GM18868 (cell line): Measurements from ENCODE around the gene PNMA8B.
"Not testable (repeated sequence)": the region's sequence is repeated elsewhere in the genome, so short reads cannot be mapped to it uniquely, and the experiment has no call there.

Source experiments
- ATAC-seq: cut with Tn5 transposase; IDR thresholded peaks from one replicate; pipeline ENCODE4 v1.9.1; 2021; ENCODE audit warnings: mild to moderate bottlenecking, moderate library complexity; ENCODE audit not compliant: unreplicated experiment

PNMA8B gene

GRCh38 chr19:46495786-46496099 is at the start of gene PNMA8B:
TSS of gene PNMA8B (minus strand) at chr19:46495867. CDS start at chr19:46495465, 402 bp downstream.
- ATAC-seq: no peak

GRCh38 chr19:46544651-46545050 is 49.0 kb upstream of the PNMA8B start:
- no peak for ATAC-seq

GRCh38 chr19:46542428-46543230 is 47.0 kb upstream of the PNMA8B start:
- no peak for ATAC-seq

- ATAC-seq: no peak
These were observed 41.8 kb upstream of the PNMA8B start for GRCh38 chr19:46537136-46538097.

- no peak for ATAC-seq
These were observed 40.7 kb upstream of the PNMA8B start for GRCh38 chr19:46536391-46536790.

- ATAC-seq: no peak
These were observed 38.0 kb upstream of the PNMA8B start for GRCh38 chr19:46533621-46534081.

GRCh38 chr19:46533078-46533620 is 37.5 kb upstream of the PNMA8B start:
- ATAC-seq: no peak

- no peak for ATAC-seq
These were observed 35.0 kb upstream of the PNMA8B start for GRCh38 chr19:46530636-46531035.

- no peak for ATAC-seq
These were observed 34.2 kb upstream of the PNMA8B start for GRCh38 chr19:46529622-46530451.

GRCh38 chr19:46528601-46529590 is 33.2 kb upstream of the PNMA8B start:
- no peak for ATAC-seq

- ATAC-seq: not testable (repeated sequence)
These were observed 31.1 kb upstream of the PNMA8B start for GRCh38 chr19:46526801-46527200.

- no peak for ATAC-seq
These were observed 28.6 kb upstream of the PNMA8B start for GRCh38 chr19:46524308-46524707.

GRCh38 chr19:46522988-46523387 is 27.3 kb upstream of the PNMA8B start:
- ATAC-seq: not testable (repeated sequence)

GRCh38 chr19:46521241-46521868 is 25.7 kb upstream of the PNMA8B start:
- ATAC-seq: no peak

GRCh38 chr19:46520616-46521015 is 24.9 kb upstream of the PNMA8B start:
- no peak for ATAC-seq

GRCh38 chr19:46517471-46517870 is 21.8 kb upstream of the PNMA8B start:
- ATAC-seq: no peak

- no peak for ATAC-seq
These were observed 20.2 kb upstream of the PNMA8B start for GRCh38 chr19:46515879-46516350.

GRCh38 chr19:46515290-46515609 is 19.6 kb upstream of the PNMA8B start:
- no peak for ATAC-seq
